Activated CD4-positive, alpha-beta T cell treated with anti-CD3 and anti-CD28 coated beads for 24 hours (primary cell): Measurements from ENCODE around the gene FRAT1.

Source experiments
- DNase-seq, 2 donors: peaks; one replicate each; pipeline ENCODE4 v3.0.0-alpha.2; 2020; ENCODE audit warnings: low read depth in 2 of 2

FRAT1 gene

DNA sequence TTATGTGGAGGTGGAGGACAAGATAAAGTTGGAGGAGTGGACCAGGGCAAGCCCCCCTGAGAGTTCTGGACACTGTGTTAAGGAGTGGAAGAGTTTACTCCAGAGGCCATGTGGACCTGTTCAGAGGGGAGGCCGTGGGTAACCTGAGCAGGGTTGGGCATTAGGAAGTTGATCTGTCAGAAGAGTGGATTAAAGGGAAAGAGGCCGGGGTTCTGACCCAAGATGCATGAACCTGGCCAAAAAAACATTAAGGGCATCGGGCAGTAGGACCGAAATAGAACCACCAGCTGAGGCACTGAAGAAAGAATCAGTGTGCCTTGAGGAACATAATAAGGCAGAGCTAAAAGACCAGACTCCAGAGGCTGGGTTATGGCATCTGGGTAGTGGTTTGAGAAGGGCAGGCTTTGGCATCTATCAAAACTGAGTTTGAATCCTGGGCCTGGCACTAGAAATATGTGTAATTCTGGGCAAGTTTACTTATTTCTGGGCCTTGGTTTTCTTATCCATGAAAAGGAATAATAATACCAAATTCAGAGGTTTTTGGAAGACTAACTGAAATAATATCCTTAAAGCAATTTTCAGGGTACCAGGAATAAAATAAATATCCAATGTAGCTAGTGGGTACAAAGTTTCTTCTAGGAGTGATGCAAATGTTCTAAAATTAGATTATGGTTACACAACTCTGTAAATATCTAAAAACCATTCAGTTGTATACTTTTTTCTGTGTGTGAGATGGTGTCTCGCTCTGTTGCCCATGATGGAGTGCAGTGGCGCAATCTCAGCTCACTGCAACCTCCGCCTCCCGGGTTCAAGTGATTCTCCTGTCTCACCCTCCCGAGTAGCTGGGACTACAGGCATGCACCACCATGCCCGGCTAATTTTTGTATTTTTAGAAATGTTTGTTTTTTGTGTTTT, 10.9 kb upstream of the FRAT1 start:
- no peak for DNase-seq

GRCh38 chr10:97311111-97311626, 7.9 kb upstream of the FRAT1 start:
- no peak for DNase-seq

DNA sequence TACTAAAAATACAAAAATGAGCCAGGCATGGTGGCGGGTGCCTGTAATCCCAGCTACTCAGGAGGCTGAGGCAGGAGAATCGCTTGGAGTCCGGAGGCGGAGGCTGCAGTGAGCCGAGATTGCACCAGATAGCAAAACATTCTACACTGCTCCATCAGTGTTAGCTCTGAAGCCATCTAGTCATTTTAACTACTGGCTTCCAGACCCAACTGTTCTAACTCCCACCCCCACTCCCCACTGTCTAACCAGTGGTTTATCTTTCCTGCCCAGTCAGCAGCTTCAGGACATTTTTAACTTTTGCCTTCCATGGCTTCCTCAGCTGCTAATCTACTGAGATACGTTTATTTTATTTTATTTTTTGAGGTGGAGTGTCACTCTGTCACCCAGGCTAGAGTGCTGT, 6.2 kb upstream of the FRAT1 start:
- DNase-seq: no peak

DNA sequence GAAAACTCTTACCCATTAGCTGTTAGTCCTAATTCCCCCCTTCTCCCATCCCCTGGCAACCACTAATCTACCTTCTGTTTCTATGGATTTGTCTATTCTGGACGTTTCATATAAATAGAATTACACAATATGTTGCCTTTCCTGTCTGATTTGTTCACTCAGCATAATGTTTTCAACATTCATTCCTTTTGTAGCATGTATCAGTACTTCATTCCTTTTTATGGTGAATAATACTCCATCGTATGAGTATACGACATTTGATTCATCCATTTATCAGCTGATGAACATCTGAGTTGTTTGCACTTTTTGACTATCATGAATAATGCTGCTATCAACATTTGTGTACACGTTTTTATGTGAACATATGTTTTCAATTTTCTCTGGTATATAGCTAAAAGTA, 4.4 kb upstream of the FRAT1 start:
- no peak for DNase-seq

- DNase-seq: peak; percentile 37 to 40
Observed at GRCh38 chr10:97319671-97320479, 804 bp downstream of the FRAT1 start.

GRCh38 chr10:97320480-97321031, 1.5 kb downstream of the FRAT1 start:
- no peak for DNase-seq

DNA sequence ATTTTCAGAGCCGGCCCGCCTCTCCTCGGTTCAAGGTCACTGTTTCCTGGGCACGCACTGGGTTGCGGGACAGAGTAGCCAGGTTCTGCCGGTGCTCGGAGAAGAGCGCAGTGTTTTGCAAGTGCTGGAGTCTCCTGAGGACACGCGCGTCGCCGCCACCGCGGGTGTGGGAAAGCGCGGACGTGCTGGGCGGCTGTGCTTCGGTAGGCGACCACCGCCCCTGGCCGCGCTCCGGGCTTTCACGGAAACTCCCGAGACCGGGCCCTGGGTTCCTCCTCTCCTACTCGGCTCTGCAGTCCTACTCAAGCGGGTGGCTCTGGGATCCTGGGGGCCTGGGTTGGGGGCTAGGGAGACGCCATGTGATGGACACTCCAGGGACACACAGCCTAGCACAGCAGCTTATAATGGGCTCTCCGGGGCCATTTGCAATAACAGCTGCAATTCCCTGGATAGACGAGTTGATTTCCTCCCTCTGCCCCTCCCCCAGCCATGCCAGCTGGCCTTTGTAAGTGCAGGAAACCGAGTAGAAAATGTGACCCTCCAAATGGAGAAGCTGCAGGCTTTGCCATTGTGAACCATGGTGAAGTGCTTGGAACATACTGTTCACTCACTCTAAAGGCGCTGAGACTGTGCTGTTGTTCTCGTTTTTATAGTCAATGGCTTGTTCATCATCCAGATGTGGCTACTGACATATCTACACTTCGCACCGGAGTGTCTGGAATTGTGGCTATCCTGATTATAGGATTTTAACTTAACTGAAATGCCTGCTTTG, 2.1 kb downstream of the FRAT1 start:
- DNase-seq: no peak

DNA sequence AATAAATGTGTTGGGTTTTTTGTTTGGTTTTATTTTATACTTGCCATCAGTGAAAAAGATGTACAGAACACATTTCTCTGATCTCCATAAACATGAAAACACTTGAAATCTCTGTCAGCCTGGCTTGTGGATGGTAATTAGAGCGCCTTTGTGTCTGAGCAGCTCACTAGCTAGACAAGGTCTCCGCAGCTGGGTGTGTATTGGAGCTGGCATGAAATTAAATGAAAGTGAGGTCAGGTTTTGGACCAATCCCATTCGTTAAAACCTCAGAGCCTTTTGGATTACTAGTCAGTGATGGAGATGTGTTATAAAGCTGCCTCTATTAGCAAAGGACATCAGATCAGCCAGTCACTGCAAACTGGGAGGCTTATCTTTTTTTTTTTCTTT, 2.7 kb downstream of the FRAT1 start:
- no peak for DNase-seq

- no peak for DNase-seq
Observed at GRCh38 chr10:97323501-97323900, 4.4 kb downstream of the FRAT1 start.

DNA sequence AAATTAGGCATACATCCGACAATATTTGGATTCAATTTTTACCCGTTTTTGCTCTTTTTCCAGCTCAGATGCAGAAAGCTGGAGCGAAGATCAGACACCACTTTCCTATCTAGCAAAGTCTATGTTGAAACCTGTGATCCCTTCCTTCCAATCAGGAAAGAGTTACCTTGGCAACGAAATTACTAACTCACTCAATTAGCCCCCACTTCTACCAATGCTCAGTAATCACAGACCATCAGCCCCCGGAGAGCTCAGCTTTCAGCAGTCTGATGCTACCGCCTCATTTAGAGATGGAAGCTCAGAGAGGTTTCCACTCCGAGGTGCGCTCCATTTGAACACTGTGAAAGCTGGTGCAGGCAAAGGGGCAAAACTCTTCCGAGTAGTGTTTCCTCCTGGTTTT, 6.7 kb downstream of the FRAT1 start:
- DNase-seq: no peak

- DNase-seq: no peak
Observed at GRCh38 chr10:97327348-97328294, 8.6 kb downstream of the FRAT1 start.

DNA sequence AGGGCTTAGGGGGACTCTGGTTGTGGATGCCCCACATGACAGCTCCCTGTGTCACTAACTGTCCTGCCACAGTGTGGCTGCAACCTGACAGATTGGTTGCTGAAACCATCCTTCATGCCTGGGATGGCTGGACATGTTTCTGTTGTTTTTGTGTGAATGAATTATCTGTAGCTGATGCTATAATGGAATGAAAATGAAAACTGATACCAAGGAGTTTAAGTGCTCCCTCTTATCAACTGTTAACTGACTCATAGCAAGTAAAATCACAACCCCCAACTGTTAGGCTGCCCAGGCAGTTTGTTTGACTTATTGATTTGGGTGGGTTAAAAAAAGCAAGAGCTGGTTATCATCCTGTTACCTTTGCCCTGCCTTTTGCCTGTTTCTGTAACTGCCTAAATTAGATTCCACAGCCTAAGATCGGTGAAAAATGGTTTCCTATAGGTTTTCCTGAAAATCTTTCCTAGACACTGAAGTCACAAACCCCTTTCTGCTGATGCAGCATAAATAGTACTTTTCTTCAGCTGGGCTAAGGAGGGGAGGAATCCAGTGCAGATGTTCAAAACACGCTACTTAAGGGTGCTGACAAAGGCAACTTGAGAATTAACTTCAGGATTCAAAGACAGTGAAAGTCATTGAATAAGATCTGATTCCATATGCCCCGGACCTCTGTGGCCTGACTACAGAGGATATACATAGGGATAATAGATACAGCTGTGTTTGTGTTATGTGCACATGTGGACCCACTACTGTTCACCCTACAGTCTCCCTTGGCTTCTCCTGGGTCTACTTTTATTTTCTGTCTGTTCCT, 9.8 kb downstream of the FRAT1 start:
- DNase-seq: no peak

DNA sequence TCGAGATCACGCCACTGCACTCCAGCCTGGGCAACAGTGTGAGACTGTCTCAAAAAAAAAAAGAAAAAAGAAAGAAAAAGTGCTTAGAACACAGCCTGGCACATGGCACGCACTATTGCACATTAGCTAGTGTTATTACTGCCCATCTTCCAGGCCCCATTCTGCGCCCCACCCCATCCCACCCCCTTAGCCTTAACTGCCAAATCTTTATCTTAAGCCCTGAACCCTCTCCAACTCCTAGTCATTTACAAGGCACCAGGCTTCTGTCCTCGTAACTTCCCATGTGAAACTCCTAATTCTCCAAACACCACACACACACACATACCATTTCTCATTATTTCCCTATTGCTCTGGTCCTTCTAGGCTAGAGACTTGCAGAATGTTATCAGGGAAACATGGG, 10.7 kb downstream of the FRAT1 start:
- no peak for DNase-seq

DNA sequence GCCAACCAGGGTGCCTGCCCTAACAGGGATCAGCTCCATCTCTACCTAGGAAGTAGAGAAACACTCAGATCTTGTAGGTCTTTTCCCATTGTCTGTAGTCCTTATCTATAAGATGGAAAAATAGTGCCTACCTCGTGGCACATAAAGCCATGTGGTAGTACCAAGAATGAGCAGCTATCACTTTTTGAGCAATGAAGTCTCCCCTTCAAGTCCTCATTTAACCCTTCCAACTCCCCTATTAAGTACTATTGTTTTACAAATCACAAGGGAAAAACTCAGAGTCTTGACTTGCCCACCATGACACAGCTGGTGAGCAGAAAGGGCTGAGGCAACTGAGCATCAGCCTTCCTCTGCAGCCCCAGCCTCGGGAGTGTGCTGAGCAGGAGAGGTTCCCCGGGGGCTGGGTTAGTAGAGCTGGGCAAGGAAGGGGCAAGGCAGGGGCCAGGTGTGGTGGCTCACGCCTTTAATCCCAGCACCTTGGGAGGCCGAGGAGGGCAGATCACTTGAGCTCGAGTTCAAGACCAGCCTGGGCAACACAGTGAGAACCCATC, 12.2 kb downstream of the FRAT1 start:
- no peak for DNase-seq

- DNase-seq: no peak
Observed at GRCh38 chr10:97332591-97333350, 13.7 kb downstream of the FRAT1 start.

DNA sequence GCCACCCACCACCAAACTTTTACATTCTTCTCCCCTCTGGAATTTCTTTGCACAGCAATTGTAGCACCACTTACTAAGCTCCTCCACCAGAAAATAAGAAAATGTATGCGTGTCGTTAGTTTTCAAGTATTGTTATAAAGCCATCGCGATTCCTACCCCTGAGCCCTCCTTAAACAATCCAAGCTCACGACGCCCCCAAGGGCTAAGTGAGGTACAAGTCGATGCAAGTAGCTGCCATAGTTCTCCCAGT, 14.2 kb downstream of the FRAT1 start:
- DNase-seq: no peak

- DNase-seq: no peak
Observed at GRCh38 chr10:97333601-97334369, 14.7 kb downstream of the FRAT1 start.
